Measurements from ENCODE around the gene PCYT1B.
"Not testable (repeated sequence)": the region's sequence is repeated elsewhere in the genome, so short reads cannot be mapped to it uniquely, and the experiment has no call there.

Gene PCYT1B

DNA sequence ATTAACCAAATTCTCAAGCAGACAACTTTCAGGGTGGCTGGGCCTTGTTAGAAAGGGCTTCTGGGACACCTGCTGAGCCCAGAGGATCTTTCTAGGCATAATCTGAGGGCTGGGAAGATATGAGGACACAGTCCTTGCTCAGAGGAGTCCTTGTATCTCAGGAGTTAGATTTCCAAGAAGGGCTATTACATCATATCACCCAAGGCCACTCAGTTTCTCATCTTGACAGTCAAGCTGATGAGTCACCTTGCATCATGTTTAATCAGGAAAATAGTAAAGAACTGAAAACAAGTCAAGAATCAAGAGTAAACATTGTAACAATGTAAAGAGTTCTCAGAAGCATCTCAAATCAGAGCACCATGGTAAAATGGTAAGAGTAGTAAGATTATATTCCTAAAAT is 4.0 kb downstream of the PCYT1B start:
- DNase-seq: no peak

DNA sequence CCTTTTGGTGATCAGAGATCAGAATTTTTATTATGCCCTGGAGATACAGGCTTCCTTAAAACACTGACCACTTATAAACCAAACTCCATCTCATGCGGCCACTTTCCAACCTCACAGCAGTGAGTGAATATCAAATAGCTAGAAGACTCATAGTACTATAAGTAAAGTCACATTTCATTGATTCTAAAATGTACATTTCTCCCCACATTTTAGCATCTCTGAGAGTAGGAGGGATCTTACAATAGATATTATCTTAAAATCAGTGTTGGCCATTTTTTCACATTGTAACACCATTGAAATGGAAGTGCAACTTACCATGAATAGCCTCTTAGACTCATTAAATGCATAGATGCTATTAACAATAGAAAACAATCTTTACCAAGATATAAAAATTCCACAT is 17.4 kb downstream of the PCYT1B start:
- no peak for DNase-seq

DNA sequence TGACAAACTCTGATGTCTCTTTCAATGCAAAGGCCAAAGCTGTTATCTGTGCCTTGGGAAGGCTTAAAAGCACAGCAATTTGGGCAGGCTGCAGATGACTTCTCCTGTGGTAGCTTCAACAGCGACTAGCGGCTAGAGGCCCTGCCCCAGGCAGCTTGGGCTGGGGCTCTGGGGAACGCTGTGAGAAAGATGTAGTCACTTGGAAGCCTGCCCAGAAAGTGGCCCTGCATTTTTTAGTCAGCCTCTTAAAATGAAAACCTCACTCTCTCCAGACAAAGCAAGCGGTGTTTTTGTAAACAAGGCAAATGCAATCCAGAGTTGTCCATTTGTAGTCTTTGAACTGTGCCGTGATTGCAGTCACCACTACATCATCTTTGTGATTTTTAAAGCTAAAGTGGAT is 27.5 kb downstream of the PCYT1B start:
- DNase-seq: no peak

DNA sequence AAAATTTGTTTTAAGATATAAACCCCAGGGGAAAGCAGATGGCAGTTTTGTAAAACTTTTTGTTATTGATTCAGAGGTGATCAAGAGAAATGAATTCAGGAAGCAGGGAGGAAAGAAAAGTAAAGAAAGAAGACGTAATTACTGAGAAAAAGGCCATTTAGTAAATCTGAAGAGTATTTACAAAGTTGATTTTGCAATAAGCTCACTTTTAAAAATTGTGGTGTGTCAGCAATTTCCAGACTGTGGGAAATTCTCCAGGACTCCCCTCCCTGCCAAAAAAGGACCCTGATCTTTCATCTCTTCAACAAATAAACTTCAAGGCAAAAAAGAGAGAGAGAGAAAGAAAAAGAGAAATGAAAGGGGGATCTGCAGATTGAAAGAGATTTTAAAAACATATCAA is 36.6 kb downstream of the PCYT1B start:
- no peak for DNase-seq

DNA sequence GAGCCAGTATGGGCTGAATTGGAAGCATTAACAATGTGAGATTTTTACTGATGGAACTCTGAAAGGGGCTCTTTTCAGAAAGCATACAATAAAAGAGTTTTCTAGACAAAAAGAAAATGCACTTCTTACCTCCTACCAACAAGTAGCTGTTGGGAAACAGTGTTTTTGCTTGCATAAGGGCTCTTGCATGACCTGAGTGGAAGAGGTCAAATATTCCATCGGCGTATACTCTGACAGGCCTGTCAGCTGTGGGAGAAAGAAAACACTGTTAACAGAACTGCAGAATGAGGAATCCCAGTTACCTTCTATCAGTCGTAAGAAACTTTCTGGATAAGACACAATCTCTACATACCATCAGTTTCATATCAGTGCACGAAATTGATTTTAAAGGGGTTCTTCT is 39.5 kb downstream of the PCYT1B start:
- no peak for DNase-seq

DNA sequence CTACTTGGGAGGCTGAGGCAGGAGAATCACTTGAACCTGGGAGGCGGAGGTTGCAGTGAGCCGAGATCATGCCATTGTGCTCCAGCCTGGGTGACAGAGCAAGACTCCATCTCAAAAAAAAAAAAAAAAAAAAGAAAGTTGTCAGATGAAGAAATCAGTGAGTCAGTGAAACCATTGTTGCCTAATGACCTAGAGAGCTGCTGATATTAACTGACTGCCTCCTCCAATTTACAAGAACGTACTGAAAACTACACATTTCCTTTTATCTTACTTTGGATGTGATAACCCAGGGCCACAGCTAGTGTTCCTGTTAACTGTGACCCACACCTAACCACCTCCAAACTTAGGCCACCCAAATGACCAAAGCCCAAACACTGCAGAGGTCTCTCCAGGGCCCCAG is 41.2 kb downstream of the PCYT1B start:
- not testable (repeated sequence) for DNase-seq

DNA sequence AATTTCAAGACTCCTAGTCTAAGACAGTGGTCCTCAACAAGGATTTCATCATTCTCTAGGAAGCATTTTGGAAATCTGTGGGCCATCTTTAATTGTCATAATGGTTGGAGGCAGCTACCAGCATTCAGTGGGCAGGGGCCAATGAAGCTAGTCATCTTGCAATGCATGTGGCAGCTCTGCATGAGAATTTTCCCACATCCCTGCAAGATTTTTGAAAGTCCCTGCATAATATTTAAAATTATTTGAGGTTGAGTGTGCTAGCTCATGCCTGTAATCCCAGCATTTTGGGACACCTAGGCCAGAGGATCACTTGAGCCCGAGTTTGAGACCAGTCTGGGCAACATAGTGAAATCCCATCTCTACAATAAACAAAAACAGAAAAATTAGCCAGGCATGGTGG is 44.0 kb downstream of the PCYT1B start:
- DNase-seq: no peak

DNA sequence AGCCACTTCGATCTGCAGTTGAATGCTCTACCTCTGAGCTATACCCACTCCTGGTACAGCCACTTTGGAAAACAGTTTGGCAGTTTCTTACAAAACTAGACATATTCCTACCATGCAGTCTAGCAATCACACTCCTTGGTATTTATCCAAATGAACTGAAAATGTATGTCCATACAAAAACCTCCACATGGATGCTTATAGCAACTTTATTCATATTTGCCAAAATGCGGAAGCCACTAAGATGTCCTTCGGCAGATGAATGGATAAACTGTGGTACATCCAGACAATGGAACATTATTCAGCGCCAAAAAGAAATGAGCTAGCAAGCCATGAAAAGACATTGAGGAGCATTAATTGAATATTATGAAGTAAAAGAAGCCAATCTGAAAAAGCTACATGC is 45.3 kb downstream of the PCYT1B start:
- DNase-seq: no peak

DNA sequence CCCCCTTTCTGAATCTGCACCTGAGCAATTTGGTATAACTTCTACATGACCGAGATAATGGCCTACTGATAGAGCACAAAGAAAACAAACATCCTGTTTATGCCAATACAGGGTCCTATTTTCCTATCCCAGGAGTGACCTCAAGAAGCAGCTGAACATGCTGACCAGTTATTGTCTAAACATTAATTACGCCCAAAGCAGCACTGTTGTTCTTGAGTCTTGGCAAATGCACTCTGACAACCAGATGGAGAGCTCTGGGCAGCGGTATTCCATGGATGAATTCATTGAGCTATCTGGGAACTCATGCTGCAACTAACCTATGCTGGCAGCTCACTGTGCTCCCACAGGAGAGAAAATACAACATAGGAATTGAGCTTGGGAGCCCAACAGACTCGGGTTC is 52.6 kb downstream of the PCYT1B start:
- no peak for DNase-seq

DNA sequence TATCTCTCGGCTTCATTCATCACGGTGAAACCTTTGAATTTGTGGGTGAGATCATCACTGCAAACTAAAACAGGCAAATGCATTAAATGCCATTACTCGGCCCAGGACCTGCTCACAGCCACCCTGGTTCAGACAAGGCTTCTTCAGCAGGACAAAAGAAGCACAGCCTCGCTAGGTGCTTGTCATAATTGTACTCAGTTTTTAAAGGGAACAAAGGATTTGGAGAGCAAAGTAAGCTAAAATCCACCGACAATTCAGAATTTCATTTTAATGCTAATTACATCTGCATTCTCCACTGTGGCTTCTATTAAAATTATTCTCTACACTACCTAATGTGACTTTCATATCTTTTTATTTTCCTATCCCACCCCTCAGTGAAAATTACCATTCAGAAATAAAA is 57.0 kb downstream of the PCYT1B start:
- no peak for DNase-seq

DNA sequence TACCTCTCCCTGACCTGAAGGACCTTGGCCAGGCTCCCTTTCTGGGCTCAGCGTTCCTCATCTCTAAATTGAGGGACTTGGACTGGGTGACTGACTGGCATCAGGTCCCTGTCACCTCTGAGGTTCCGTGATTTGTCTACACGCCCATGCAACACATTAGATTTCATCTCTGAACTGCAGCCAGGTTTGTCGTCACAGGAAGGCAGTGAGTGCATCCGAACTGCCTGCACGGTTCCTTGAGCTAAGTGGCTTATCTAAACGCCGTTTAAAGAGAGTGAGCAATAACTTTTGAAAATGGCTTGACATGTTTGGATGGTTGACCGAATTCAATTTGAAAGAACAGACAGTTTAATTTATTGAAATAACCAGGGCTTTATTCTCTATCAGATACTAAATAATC is 70.1 kb downstream of the PCYT1B start:
- DNase-seq: no peak

DNA sequence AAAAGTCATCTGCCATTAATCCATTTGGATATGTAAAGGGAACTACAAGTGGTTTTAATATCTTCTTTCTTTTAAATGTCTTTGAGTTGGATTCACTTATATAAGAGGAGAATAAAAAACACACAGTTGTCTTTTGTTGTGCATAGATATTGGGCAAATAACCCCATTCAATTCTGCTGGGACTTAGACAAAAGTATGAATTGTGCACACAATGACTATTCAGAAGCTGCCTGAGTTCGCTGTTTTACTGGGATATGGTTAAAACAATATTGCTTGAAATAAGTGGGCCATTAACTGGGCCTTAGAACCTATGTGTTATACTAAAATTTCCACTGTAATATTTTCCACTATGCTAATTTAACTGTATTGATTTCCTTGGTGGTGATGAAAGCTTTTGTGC is 71.7 kb downstream of the PCYT1B start:
- DNase-seq: no peak

DNA sequence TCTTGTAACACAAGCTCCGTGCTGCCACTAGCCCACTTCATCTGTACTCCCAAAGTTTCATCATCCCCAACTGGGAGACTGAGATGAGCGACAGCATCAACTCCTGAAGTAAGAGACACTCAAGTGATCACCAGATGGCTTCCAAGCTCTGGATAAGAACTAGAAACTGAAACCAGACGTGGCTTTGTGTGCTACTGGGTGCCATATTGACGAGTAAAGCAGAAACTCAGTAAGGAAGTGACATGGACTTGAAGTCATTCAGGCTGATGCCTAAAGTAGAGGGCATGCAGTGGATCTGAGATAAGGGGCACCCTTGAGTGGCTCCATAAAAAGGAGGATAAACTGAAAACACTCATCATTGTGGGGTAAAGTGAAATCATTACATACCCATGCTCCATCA is 72.4 kb downstream of the PCYT1B start:
- DNase-seq: no peak

DNA sequence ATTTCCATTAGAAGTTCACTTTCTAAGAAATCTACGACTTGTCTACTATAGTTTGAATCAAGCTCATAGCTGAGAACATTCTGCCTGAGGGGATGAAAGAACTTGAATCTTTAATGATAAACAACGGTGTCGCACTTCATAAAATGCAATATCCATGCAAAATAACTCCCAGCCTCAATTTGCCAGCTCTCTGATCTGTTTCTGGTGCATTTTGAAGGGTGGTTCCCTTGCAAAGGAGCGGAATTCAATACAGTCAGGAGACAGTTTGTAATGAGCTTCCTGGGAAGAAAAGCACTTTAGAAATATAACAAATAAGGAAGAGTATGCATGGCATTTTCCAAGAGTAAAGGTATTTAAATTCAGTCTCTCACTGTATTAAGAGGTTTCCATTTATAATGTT is 80.0 kb downstream of the PCYT1B start:
- no peak for DNase-seq

DNA sequence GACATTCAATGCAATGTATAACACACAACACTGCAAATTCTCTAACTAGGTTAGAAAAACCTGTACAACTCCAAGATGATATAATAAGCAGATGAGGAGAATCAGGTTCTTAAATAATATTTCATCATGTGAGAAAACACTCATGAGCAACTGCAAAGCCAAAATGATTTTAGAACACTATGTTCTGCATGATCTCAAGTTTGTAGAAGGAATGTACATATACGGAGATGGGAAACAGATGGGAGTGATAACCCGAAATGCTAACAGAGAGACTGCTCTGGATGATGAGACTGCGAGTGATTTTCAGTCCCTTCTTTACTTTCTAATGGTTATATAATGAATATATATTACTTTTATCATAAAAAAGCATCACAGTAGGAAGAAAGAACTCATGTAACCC is 80.9 kb downstream of the PCYT1B start:
- DNase-seq: no peak

DNA sequence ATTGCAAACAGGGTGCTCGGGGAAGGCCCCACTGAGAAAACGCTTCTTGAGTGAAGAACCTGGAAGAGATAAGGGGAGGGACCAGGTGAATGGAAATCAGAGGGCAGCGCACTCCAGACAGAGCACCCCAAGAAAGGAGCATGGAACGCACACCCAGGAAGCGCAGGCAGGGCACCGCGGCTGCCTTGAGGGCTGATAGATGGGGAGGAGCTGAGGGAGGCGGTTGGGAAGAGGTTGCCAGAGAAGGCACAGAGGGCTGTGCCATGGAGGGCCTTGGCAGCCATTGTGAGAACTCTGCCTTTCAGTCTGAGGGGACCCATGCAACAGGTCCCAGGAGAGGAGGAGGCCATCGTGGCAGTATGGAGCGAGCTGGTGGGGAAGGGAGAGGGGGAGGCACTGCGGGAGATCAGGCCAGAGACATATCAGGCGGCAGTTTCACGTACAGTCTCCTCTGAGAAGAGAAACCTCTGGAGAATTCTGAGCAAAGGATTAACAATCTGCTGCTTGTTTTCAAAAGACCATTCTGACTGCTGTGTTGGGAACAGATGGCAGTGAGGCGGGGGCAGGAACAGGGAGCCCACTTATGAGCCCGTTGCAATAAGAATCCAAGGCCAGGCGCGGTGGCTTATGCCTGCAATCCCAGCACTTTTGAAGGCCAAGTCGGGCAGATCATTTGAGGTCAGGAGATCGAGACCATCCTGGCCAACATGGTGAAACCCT is 83.7 kb downstream of the PCYT1B start:
- no peak for DNase-seq

DNA sequence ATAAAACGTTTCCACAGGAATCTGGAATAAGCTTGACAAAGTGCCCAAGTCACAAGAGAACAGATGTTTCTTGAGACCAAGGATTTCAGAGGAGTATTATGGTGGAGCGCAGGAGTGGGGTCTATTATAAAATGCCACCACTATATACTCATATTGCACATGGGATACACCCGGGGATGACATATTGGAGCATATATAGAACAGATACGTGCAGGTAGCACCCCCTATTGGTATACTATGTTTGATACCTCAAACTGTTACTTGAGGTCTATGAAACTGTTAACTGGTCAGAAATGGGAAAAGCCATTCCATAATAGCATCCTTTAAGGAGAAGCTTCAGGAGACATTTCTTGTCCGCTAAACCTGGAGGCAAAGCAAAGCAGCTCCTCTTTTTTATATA is 86.0 kb downstream of the PCYT1B start:
- no peak for DNase-seq

DNA sequence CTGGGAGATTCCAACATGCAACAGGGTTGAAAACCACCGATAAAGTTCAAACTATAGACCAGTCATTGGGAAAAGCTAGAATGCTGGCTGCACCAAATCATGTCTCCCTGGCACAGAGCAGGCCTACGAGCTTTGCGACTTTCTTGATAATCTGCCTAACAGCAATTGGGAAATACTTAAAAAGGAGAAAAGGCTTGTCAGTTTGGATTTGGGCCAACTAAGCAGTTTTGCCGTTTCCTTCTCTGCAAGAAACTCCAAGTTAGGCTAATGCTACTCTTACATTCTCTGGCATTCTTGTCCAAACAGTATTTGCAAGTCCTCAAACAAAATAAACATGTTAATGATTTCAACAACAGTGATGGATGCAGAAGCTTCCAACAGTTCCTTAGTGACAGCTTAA is 94.1 kb downstream of the PCYT1B start:
- DNase-seq: no peak

DNA sequence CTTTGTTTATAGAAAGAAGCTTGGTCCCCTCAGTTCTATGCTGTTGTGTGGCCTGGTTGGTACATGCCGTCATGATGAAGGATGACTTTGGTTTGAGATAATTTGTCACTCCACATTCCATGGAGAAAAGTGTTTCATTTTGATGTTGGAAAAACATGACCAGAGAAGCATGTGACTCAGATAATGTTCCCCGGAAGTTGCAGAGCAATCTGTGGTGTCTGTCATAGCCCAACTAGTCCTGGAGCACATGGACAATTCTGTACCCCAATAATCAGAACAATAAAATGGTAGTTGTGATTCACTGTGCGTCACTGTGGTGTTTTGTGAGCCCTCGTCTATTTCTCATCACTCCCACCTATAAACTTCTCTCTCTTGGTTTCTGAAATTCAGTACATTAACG is 97.0 kb downstream of the PCYT1B start:
- DNase-seq: no peak

DNA sequence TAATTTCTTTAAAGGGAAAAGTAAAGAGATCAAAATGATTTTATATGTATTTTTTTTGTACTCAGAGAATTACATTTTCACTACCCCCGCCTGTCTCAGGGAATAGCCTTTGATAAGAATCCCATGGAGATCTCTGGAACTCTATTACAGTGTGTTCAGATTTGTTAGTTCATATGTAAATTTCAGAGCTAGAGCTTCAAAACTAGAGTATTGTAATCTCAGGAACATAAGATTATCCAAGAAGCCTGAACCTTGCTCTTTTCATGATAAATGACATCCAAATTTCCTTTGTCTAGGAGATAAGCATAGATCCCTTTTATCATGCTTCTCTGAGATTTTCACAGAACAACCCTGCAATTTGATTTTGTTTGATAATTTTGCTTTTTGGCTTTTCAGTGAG is 99.2 kb downstream of the PCYT1B start:
- no peak for DNase-seq

DNA sequence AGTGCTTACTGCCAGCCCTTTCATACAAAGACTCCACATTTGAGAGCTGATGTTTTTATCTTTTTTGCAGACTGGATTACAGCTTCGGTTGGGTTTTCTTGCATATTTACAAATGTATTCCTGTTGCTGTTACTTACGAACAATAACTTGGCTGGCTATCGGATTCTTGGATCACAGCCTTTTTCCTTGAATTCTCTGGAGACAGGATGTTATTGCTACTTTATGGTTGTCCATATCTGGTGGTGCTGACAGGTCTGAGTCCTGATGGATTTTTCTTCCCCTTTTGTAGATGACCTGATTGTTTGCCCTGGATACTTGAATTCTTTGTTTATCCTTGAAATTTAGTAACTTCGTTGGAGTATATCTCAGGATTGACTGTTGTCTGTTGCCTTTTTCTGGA is 104.4 kb downstream of the PCYT1B start:
- no peak for DNase-seq

DNA sequence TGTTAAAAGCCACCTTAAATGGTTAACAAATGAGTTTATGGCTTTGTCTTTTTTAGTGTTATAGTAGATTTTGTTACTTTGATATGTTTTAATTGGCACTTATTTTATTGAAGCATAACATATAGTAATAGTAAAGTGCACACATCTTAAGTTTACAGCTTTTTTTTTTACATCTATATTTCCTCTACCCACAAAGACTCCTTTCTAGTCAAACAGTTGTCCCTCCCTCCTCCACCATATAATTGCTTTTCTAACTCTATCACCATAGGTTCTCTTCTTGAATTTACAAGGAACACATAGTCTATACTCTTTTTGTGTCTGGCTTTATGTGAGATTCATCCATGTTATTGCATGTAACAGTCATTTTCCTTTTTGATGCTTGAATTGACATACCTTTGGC is 110.6 kb downstream of the PCYT1B start:
- DNase-seq: no peak

DNA sequence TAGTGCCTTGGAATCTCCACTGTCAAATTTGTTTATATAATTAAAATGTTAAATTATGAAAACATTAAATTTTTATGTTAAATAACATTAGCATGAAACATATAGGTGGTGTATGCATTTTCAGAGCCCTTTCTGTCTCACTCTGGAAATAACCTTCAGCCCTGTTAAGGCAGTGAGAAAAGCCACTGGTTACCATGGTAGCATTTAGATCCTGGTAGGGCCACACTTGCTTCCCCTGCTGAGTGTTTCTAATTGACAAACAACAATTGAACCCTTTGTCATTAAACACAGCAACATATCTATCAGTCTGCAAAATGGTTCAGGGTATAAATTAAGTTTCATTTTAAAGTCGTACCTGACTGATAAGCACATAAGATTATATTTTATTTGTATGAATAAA is 118.5 kb downstream of the PCYT1B start:
- DNase-seq: no peak

DNA sequence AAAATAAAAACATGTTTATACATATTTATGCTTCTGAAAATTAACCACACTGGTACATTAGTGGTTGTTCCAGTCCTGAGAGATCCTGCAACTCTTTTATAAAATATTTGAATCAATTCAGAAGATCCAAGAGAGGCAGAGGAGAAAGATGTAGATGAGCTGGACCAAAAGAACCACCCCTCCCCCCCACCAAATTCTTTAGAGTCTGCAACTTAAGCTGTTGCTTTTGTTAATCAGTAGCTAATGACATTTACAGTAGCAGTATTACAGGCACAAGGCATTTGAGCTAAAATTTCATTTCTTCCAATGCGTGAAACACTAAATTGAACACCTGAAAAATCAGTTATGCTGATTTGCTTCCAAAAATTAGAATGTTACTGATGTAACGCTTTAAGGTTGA is 120.5 kb downstream of the PCYT1B start:
- DNase-seq: no peak

DNA sequence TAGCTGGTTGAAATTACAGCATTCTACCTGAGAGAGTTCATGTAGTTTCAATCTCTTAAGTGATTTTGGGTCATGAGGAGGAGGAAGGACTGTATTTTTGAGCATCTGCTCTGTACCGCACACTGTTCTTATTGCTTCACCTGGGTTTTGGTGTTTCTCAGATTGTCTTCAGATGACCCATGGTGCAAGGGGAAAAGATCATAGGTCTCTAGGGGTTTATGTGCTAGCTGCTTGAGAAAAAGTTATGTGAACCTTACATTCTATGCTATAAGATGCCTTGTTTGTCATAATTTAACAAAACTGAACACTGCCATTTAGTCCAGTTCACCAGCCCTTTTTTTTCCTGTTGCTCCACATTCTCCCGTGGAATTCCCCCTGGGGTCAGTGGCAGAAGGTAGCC is 121.7 kb downstream of the PCYT1B start:
- no peak for DNase-seq

DNA sequence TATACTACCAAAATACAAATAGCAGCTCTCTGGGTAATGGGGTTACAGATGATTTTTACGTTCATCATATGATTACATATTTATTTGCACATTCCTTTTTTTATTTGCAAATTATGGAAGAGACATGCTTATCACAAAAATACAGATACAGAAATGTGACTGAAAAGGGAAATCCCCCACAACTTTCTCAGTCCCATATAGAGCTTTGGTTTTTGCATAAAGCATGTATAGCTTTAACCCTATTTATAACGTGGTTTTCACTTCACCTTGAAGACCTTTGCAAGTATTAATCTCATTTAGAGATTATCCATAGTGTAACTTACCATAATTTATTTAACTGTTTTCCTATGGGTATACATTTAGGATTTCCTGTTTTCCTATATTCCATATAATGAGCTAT is 126.7 kb downstream of the PCYT1B start:
- DNase-seq: no peak

Data from activated CD4-positive, alpha-beta T cell treated with anti-CD3 and anti-CD28 coated beads for 48 hours (primary cell).